Effector memory CD4-positive, alpha-beta T cell (primary cell): ENCODE results near the gene FBLN7.

Experiments
- DNase-seq, 3 donors: peaks; one replicate each; pipeline ENCODE4 v3.0.0-alpha.2; 2020
- H3K27ac ChIP-seq: 2 replicates; pipeline ENCODE4 v1.7.0; 2013; ENCODE audit warnings: mild to moderate bottlenecking, low read length, moderate library complexity; ENCODE audit not compliant: insufficient read depth, poor library complexity, severe bottlenecking
- H3K27me3 ChIP-seq: replicated peaks from 2 replicates; pipeline ENCODE4 v1.7.0; 2013; ENCODE audit warnings: mild to moderate bottlenecking, low read length; ENCODE audit not compliant: insufficient read depth, control insufficient read depth, poor library complexity, severe bottlenecking
- H3K36me3 ChIP-seq: 2 replicates; pipeline ENCODE4 v1.7.0; 2013; ENCODE audit warnings: mild to moderate bottlenecking, low read length, moderate library complexity; ENCODE audit not compliant: control insufficient read depth, insufficient read depth
- H3K4me1 ChIP-seq: 2 replicates; pipeline ENCODE4 v1.7.0; 2013; ENCODE audit warnings: low read length, mild to moderate bottlenecking; ENCODE audit not compliant: control insufficient read depth, insufficient read depth, poor library complexity, severe bottlenecking
- H3K4me3 ChIP-seq: 2 replicates; pipeline ENCODE4 v1.7.0; 2013; ENCODE audit warnings: low read length, low read depth, mild to moderate bottlenecking; ENCODE audit not compliant: insufficient read depth, poor library complexity, severe bottlenecking
- H3K9me3 ChIP-seq: 2 replicates; pipeline ENCODE4 v1.7.0; 2013; ENCODE audit warnings: mild to moderate bottlenecking, low read length, moderate library complexity; ENCODE audit not compliant: control insufficient read depth
- total RNA-seq, 3 donors: gene quantifications; one replicate each; lab custom pipeline; 2026; lab: John Stamatoyannopoulos, UW

The FBLN7 gene, protein sequence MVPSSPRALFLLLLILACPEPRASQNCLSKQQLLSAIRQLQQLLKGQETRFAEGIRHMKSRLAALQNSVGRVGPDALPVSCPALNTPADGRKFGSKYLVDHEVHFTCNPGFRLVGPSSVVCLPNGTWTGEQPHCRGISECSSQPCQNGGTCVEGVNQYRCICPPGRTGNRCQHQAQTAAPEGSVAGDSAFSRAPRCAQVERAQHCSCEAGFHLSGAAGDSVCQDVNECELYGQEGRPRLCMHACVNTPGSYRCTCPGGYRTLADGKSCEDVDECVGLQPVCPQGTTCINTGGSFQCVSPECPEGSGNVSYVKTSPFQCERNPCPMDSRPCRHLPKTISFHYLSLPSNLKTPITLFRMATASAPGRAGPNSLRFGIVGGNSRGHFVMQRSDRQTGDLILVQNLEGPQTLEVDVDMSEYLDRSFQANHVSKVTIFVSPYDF
- total RNA-seq, result 13.2 to 17.5 (median 15.4) reads per million in 3 donors

DNA sequence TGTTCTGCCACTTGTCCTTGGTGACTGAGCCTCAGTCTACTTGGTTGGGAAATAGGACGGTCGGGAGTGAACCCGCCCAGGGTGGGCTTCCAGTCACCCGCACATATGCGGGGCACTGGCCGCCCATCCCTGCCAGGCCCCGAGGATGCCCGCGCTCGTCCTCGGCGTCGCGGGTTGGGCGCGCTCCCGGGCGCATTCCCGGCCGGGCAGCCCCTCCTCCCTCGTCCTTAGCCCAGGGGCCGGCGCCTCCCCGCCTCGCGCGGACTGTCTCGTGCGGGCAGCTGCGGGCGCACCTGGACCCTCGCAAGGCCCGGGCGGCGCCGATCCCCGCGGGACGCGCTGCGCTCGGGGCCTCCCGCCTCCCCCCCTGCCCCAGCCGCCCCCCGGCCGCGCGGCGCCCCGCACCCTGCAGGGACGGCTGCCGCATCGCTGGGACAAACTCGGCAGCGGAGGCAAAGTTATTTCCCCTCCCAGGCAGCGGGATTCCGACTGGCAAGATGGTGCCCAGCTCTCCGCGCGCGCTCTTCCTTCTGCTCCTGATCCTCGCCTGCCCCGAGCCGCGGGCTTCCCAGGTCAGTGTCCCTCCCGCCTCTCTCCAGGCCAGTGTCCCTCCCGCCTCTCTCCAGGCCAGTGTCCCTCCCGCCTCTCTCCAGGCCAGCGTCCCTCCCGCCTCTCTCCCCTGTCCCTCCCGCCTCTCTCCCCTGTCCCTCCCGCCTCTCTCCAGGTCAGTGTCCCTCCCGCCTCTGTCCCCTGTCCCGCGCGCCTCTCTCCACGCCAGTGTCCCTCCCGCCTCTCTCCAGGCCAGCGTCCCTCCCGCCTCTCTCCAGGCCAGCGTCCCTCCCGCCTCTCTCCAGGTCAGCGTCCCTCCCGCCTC is at the start of gene FBLN7:
Gene FBLN7, plus strand, starts transcription at position 227 of the 874 bp plus-strand sequence. Its CDS starts 271 bp downstream, at position 498.
- H3K36me3 ChIP-seq, result no peaks in the 10 kb centered on the region
- DNase-seq, result no peak
- H3K27me3 ChIP-seq, result peaks cover 6% of the 10 kb centered on the region
- H3K4me3 ChIP-seq, result peak within 1 kb of the TSS; percentile 40
- peaks cover 3% of the 10 kb centered on the region for H3K4me1 ChIP-seq
- H3K9me3 ChIP-seq, result peaks cover 1% of the 10 kb centered on the region
- no peak within 1 kb of the TSS for H3K27ac ChIP-seq

DNA sequence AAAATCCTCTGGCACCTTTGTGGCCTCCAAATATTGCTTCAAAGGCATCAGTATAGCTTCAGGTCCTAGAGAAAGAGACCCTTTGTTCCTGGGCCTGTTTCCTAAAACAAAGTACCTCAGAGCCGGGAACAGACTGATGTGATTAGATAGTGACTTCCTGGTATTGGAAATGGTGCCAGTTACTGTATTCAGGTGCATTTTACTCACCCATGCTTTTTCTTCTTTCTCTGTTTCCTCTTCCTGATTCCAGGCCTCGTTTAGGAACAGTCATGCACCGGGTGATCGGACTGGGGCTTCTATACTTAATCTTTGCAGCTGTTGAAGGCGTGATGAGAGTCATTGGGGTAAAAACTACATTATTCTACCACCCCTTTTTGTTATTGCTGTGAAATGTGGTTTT is 48.8 kb upstream of the FBLN7 start:
- DNase-seq, result no peak
- H3K36me3 ChIP-seq, result peaks cover 68% of the 10 kb centered on the region
- H3K4me3 ChIP-seq, result no peak overlapping the region

DNA sequence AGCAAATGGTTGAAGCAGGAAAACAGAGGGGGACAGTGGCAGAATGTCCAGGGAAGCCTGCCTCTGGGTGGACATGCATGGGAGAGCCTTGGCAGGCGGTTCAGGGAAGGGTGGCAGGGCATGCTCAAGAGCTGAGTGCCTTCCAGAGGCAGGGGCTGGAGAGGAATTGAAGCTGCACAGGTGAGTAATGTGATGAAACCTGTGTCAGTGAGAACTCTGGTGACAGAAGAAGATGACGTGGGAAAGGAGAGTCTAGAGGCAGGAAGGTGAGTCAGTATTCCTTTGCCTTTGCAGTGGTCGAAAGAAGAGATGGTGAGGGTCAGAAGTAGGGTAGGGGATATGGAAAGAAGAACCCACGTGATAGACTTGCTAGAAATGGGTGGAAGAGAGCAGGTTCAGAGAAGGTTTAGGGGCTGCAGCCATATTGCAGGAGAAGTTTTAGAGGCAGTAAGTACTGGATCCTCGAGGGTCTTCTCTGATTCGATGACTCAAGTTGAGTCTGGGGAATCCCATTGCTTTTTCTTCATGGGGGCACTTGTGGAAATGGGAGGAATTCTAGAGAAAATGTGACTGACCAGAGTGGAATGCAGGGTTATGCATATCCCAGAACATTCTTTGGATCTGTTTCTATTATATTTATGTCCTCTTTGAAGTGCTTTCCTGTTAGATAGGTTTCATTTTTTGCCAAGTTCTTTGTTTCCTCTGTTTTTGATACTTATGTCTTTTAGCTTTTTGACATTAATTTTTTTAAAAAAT is 45.7 kb upstream of the FBLN7 start:
- Histone ChIP-seq H3K4me3 (no peak overlapping the region), H3K27me3 (no peaks in the 10 kb centered on the region), H3K27ac (no peak overlapping the region), H3K36me3 (peaks cover 48% of the 10 kb centered on the region), H3K9me3 (no peaks in the 10 kb centered on the region), H3K4me1 (no peaks in the 10 kb centered on the region)
- DNase-seq, result no peak

More for the DNA sequence above, 48.8 kb upstream of the FBLN7 start:
- Histone ChIP-seq H3K27me3 (no peaks in the 10 kb centered on the region), H3K27ac (no peak overlapping the region), H3K4me1 (no peaks in the 10 kb centered on the region), H3K9me3 (no peaks in the 10 kb centered on the region)

DNA sequence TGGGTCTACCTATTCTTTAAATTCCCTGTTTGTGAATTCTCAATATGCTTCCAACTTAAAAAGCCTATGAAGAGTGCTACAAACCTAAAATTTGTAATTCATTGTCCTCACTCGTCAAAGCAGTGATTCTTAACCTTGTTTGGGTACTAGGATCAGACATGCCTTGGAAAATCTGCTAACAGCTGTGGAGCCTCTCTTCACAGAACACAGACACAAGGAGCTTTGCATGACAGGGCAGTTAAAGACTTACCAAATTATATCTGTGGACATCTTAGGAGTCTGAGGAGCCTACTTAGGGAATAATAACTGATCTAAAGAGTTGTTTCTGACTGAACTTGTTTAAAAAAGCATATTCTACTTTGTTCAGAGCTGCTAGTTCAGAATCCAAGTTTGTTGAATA is 45.0 kb upstream of the FBLN7 start:
- Histone ChIP-seq H3K36me3 (peaks cover 46% of the 10 kb centered on the region), H3K27ac (no peak overlapping the region), H3K4me1 (no peaks in the 10 kb centered on the region), H3K4me3 (no peak overlapping the region), H3K9me3 (no peaks in the 10 kb centered on the region), H3K27me3 (no peaks in the 10 kb centered on the region)
- no peak for DNase-seq

DNA sequence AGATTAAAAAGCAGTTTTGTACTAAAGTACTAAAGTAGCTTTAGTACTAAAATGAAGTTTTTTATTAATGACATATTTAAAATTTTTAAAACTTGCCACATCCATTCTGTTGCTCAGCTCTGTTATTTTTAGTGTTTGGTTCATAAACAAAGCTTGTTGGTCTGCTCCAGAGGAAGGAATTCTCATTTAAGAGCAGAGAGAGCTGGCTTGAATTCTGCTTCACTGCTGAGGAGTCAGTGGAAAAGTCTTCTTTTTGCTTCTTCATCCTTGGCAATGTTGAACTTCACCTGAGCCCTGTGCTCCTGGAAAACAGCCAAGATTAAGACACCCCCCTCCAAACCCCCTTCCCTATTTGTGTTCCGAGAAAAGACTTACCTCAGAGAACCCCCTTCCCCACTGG is 42.5 kb upstream of the FBLN7 start:
- H3K36me3 ChIP-seq, result peaks cover 44% of the 10 kb centered on the region
- H3K4me1 ChIP-seq, result no peaks in the 10 kb centered on the region
- no peaks in the 10 kb centered on the region for H3K27me3 ChIP-seq
- no peak overlapping the region for H3K4me3 ChIP-seq
- H3K9me3 ChIP-seq, result no peaks in the 10 kb centered on the region
- DNase-seq, result no peak
- H3K27ac ChIP-seq, result no peak overlapping the region

DNA sequence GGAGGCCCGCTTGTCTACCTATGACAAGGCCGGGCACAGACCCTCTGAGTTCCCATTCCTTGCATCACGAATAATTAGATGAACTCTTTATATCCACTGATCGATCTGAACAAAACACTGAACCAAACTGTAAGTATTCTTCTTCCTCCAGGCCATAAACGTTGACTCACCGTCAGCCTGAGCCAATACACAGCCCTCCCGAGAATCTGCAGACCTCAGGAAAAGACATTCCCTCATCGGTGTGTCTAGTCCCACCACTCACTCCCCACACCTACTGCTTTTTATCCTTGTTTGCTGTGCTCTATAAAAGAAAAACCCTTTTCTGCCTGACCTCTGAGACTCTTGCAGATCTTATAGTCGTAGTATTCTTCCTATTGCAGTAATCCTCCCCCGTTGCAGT is 42.1 kb upstream of the FBLN7 start:
- Histone ChIP-seq H3K36me3 (peaks cover 47% of the 10 kb centered on the region), H3K9me3 (no peaks in the 10 kb centered on the region), H3K4me1 (no peaks in the 10 kb centered on the region), H3K4me3 (no peak overlapping the region), H3K27me3 (no peaks in the 10 kb centered on the region), H3K27ac (no peak overlapping the region)
- no peak for DNase-seq

DNA sequence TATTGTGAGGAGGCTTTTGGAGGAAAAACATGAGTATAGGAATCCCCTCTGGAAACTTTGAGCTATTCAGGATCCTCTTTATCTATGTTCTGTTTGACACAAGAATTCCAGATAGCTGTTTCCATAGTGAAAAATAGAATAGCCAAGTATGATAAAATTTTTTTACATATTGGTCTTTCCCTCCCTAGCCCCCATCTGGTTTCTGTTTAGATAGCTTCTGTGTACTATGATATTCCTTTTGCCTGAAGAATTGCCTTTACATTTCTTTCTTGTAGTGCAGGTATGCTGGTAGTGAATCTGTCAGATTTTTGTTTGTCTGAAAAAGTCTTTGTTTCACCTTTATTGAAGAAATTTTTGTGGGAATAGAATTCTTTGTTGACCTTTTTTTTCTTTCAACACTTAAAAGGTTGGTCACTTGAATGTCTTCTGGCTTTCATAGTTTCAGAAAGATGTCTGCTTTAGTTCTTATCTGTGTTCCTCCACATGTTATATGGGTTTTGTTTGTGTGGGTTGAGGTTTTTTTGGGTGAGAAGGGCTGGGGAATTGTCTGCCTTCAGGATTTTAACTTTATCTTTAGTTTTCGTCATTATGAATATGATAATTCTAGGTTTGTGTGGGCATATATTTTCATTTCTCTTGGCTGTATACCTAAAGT is 29.9 kb upstream of the FBLN7 start:
- H3K27ac ChIP-seq, result no peak overlapping the region
- H3K36me3 ChIP-seq, result peaks cover 40% of the 10 kb centered on the region

DNA sequence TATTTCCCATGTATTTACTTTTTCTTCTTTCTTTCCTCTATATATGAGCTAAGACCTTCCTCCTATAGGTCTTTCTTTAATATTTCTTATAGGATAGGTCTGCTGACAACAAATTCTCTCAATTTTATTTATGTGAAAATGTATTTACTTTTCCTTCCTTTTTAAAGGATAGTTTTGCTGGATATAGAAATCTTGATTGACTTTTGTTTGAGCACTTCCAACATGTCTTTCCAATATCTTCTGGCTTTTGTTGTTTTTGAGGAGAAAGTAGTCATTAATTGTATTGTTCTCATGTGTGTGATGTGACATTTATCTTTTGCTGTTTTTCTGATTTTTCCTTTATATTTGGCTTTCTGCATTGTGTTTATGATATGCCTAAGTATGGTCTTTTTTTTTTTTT is 28.9 kb upstream of the FBLN7 start:
- no peak for DNase-seq
- H3K27ac ChIP-seq, result no peak overlapping the region
- no peak overlapping the region for H3K4me3 ChIP-seq
- no peaks in the 10 kb centered on the region for H3K9me3 ChIP-seq
- no peaks in the 10 kb centered on the region for H3K4me1 ChIP-seq
- peaks cover 40% of the 10 kb centered on the region for H3K36me3 ChIP-seq
- H3K27me3 ChIP-seq, result no peaks in the 10 kb centered on the region

More for the DNA sequence above, 29.9 kb upstream of the FBLN7 start:
- no peak for DNase-seq
- H3K9me3 ChIP-seq, result no peaks in the 10 kb centered on the region
- no peak overlapping the region for H3K4me3 ChIP-seq
- no peaks in the 10 kb centered on the region for H3K4me1 ChIP-seq
- no peaks in the 10 kb centered on the region for H3K27me3 ChIP-seq

DNA sequence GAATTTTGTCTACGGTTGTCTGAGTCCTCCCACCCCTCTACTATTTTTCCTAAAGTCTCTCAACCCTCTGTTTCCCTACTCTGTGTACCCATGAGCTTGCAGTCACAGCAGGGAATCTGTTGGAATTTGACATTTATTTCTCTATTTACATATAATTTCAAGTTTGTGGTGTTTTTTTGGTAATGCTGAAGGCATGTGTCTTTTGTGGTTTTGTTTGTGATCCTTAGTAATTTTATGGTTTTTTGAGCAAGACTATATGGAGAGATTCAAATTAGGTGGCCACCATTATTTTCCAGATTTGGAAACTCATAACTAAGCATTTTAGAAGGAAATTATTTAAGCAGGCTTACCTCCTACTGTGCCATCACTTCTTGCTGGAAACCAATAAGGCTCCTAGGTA is 27.2 kb upstream of the FBLN7 start:
- peaks cover 33% of the 10 kb centered on the region for H3K36me3 ChIP-seq
- no peak for DNase-seq
- no peaks in the 10 kb centered on the region for H3K9me3 ChIP-seq

More for the DNA sequence above, 27.2 kb upstream of the FBLN7 start:
- H3K27ac ChIP-seq, result no peak overlapping the region
- H3K4me1 ChIP-seq, result no peaks in the 10 kb centered on the region
- H3K4me3 ChIP-seq, result no peak overlapping the region
- no peaks in the 10 kb centered on the region for H3K27me3 ChIP-seq
